Urothelium cell line (cell line): ENCODE data around the gene CEP112.

Experiments
- DNase-seq: peaks from one replicate; pipeline ENCODE4 v3.0.0; 2011; ENCODE audit warnings: low spot score, mixed read lengths
- FAIRE-seq: peaks from 2 replicates; lab custom pipeline; 2011; peaks lifted over from hg19 to GRCh38; lab: Jason Lieb, UNC

CEP112 gene

GRCh38 chr17:66211047-66211810 lies 19.3 kb upstream of the CEP112 start:
- DNase-seq (no peak), FAIRE-seq (no peak)

- no peak for DNase-seq
- FAIRE-seq = no peak
These were observed 18.3 kb upstream of the CEP112 start for GRCh38 chr17:66210208-66210574.

- FAIRE-seq (no peak), DNase-seq (no peak)
These were observed 16.0 kb upstream of the CEP112 start for GRCh38 chr17:66207936-66208335.

GRCh38 chr17:66203274-66204015 lies 11.5 kb upstream of the CEP112 start:
- FAIRE-seq (peak; percentile 27), DNase-seq (no peak)

GRCh38 chr17:66200685-66201092 lies 8.8 kb upstream of the CEP112 start:
- DNase-seq (peak; percentile 68), FAIRE-seq (peak; percentile 99)

- no peak for DNase-seq
- FAIRE-seq = no peak
These were observed 6.3 kb upstream of the CEP112 start for GRCh38 chr17:66198242-66198641.

GRCh38 chr17:66192378-66192687 lies 400 bp upstream of the CEP112 start:
- no peak for FAIRE-seq

GRCh38 chr17:66190738-66191592 lies 968 bp downstream of the CEP112 start:
- FAIRE-seq (no peak), DNase-seq (peak; percentile 23)

More at GRCh38 chr17:66192378-66192687, 400 bp upstream of the CEP112 start:
- no peak for DNase-seq

- DNase-seq (no peak), FAIRE-seq (no peak)
These were observed 4.2 kb downstream of the CEP112 start for GRCh38 chr17:66187718-66188117.

GRCh38 chr17:66185862-66186261 lies 6.1 kb downstream of the CEP112 start:
- DNase-seq (no peak), FAIRE-seq (no peak)

GRCh38 chr17:66184392-66184791 lies 7.5 kb downstream of the CEP112 start:
- FAIRE-seq = no peak
- no peak for DNase-seq

- no peak for DNase-seq
- FAIRE-seq = no peak
These were observed 8.4 kb downstream of the CEP112 start for GRCh38 chr17:66183529-66183928.

GRCh38 chr17:66178642-66179041 lies 13.3 kb downstream of the CEP112 start:
- no peak for DNase-seq
- FAIRE-seq = no peak

- DNase-seq = no peak
These were observed 14.9 kb downstream of the CEP112 start for GRCh38 chr17:66177048-66177447.

GRCh38 chr17:66175892-66176291 lies 16.0 kb downstream of the CEP112 start:
- DNase-seq (no peak), FAIRE-seq (no peak)

More at GRCh38 chr17:66177048-66177447, 14.9 kb downstream of the CEP112 start:
- FAIRE-seq = no peak

- FAIRE-seq = peak; percentile 9
- no peak for DNase-seq
These were observed 19.2 kb downstream of the CEP112 start for GRCh38 chr17:66172691-66173223.

GRCh38 chr17:66172144-66172543 lies 19.8 kb downstream of the CEP112 start:
- no peak for DNase-seq
- FAIRE-seq = no peak

GRCh38 chr17:66171692-66172091 lies 20.2 kb downstream of the CEP112 start:
- no peak for DNase-seq
- no peak for FAIRE-seq

- DNase-seq (no peak), FAIRE-seq (no peak)
These were observed 20.8 kb downstream of the CEP112 start for GRCh38 chr17:66171172-66171571.

- FAIRE-seq (no peak), DNase-seq (no peak)
These were observed 22.1 kb downstream of the CEP112 start for GRCh38 chr17:66169839-66170238.

GRCh38 chr17:66167189-66167815 lies 24.6 kb downstream of the CEP112 start:
- no peak for DNase-seq
- FAIRE-seq = no peak
